Gastroesophageal sphincter (tissue), 3 donors: Measurements from ENCODE around the gene MTG1.
"Not testable (repeated sequence)": the region's sequence is repeated elsewhere in the genome, so short reads cannot be mapped to it uniquely, and the experiment has no call there.

Source experiments
- CTCF ChIP-seq, 4 experiments: fragments of 200-600 bp in 2 of 4; fragments of 450-650 bp in 2 of 4; sonication (generic) in 1 of 4; IDR thresholded peaks; one replicate each; pipeline ENCODE4 v1.5.1; 2017 to 2019; ENCODE audit warnings: antibody characterized with exemption in 4 of 4, mild to moderate bottlenecking in 2 of 4, moderate library complexity in 2 of 4
- EP300 ChIP-seq: sonication (generic); formaldehyde crosslinking; IDR thresholded peaks from one replicate; pipeline ENCODE4 v1.6.1; 2017; ENCODE audit warnings: antibody characterized with exemption, mild to moderate bottlenecking
- POLR2A ChIP-seq, 2 donors: fragments of 450-650 bp; IDR thresholded peaks; one replicate each; pipeline ENCODE4 v1.6.1; 2017; ENCODE audit warnings: antibody characterized with exemption in 2 of 2, mild to moderate bottlenecking in 2 of 2, moderate library complexity in 1 of 2
- POLR2AphosphoS5 ChIP-seq: sonication (generic); formaldehyde crosslinking; IDR thresholded peaks from one replicate; pipeline ENCODE4 v1.6.1; 2017; ENCODE audit warnings: antibody characterized with exemption

- not testable (repeated sequence) for TF ChIP-seq CTCF (IDR thresholded peaks at IDR 0.05); POLR2A (IDR thresholded peaks at IDR 0.05); EP300; POLR2AphosphoS5
These were observed 75.2 kb downstream of the MTG1 start for GRCh38 chr10:133469205-133469604.
